Liver (tissue), 9 donors: Measurements from ENCODE around the gene MT1M. TPM values are rescaled to one million over a fixed set of nuclear protein-coding genes. Genes with fewer than 3 reads are reported as not detected.

ENCODE experiments used
- DNase-seq: peaks from one replicate; pipeline ENCODE4 v3.0.0-alpha.2; 2017; ENCODE audit warnings: low spot score
- H3K27ac ChIP-seq, 2 donors: one replicate each; pipeline ENCODE4 v1.7.0; 2013; ENCODE audit warnings: inconsistent platforms in 2 of 2, low read length in 2 of 2, control low read depth in 1 of 2, low read depth in 1 of 2, mild to moderate bottlenecking in 1 of 2
- H3K27me3 ChIP-seq, 4 donors: one replicate each; pipeline versions ENCODE4 v1.6.1 to v1.7.0; 2013; ENCODE audit warnings: low read length in 3 of 4, inconsistent platforms in 1 of 4, mild to moderate bottlenecking in 1 of 4, moderate library complexity in 1 of 4; ENCODE audit not compliant: control insufficient read depth in 4 of 4, insufficient read depth in 4 of 4
- H3K36me3 ChIP-seq, 4 donors: one replicate each; pipeline versions ENCODE4 v1.6.1 to v1.7.0; 2013; ENCODE audit warnings: low read length in 3 of 4, mild to moderate bottlenecking in 3 of 4, low read depth in 1 of 4, moderate library complexity in 1 of 4; ENCODE audit not compliant: control insufficient read depth in 4 of 4, insufficient read depth in 3 of 4
- H3K4me1 ChIP-seq, 4 donors: one replicate each; pipeline versions ENCODE4 v1.6.1 to v1.7.0; 2013; ENCODE audit warnings: low read length in 3 of 4, mild to moderate bottlenecking in 3 of 4, moderate library complexity in 1 of 4; ENCODE audit not compliant: control insufficient read depth in 4 of 4, insufficient read depth in 4 of 4
- H3K4me3 ChIP-seq, 3 donors: one replicate each; pipeline versions ENCODE4 v1.6.1 to v1.7.0; 2013; ENCODE audit warnings: low read length in 3 of 3, control low read depth in 1 of 3, low read depth in 1 of 3, mild to moderate bottlenecking in 1 of 3
- H3K9ac ChIP-seq, 2 donors: one replicate each; pipeline ENCODE4 v1.7.0; 2013; ENCODE audit warnings: low read length in 2 of 2, mild to moderate bottlenecking in 2 of 2, moderate library complexity in 2 of 2, control low read depth in 1 of 2, low read depth in 1 of 2
- H3K9me3 ChIP-seq, 4 donors: one replicate each; pipeline versions ENCODE4 v1.6.1 to v1.7.0; 2013; ENCODE audit warnings: low read length in 3 of 4; ENCODE audit not compliant: control insufficient read depth in 4 of 4
- EGR1 ChIP-seq, 2 donors: IDR thresholded peaks; 2 replicates each; pipeline ENCODE4 v1.6.1; 2016 to 2018; ENCODE audit warnings: antibody characterized with exemption in 2 of 2, low read depth in 2 of 2
- FOXA1 ChIP-seq: IDR thresholded peaks from 2 replicates; pipeline ENCODE4 v1.6.1; 2016; ENCODE audit warnings: antibody characterized with exemption
- FOXA2 ChIP-seq: IDR thresholded peaks from 2 replicates; pipeline ENCODE4 v1.6.1; 2016; ENCODE audit warnings: antibody characterized with exemption
- GABPA ChIP-seq, 2 donors: IDR thresholded peaks in 1 of 2; conservative IDR thresholded peaks in 1 of 2; 2 replicates each; pipeline ENCODE4 v1.6.1; 2016; ENCODE audit warnings: antibody characterized with exemption in 2 of 2, mild to moderate bottlenecking in 1 of 2, moderate library complexity in 1 of 2
- HNF4A ChIP-seq, 2 donors: conservative IDR thresholded peaks; 2 replicates each; pipeline ENCODE4 v1.6.1; 2016; ENCODE audit warnings: antibody characterized with exemption in 2 of 2, mild to moderate bottlenecking in 2 of 2
- HNF4G ChIP-seq: IDR thresholded peaks from 2 replicates; pipeline ENCODE4 v1.6.1; 2016; ENCODE audit warnings: antibody characterized with exemption
- JUND ChIP-seq, 2 donors: IDR thresholded peaks; 2 replicates each; pipeline ENCODE4 v1.6.1; 2016; ENCODE audit warnings: antibody characterized with exemption in 2 of 2
- NR2F2 ChIP-seq: IDR thresholded peaks from 2 replicates; pipeline ENCODE4 v1.6.1; 2016; ENCODE audit warnings: antibody characterized with exemption
- RAD21 ChIP-seq, 2 donors: IDR thresholded peaks; 2 replicates each; pipeline ENCODE4 v1.6.1; 2016; ENCODE audit warnings: antibody characterized with exemption in 2 of 2, mild to moderate bottlenecking in 2 of 2
- RXRA ChIP-seq, 2 donors: IDR thresholded peaks; 2 replicates each; pipeline ENCODE4 v1.6.1; 2017 to 2018; ENCODE audit warnings: antibody characterized with exemption in 2 of 2, mild to moderate bottlenecking in 1 of 2
- SP1 ChIP-seq: IDR thresholded peaks from 2 replicates; pipeline ENCODE4 v1.6.1; 2018; ENCODE audit warnings: antibody characterized with exemption, mild to moderate bottlenecking
- TAF1 ChIP-seq: conservative IDR thresholded peaks from 2 replicates; pipeline ENCODE4 v1.6.1; 2016; ENCODE audit warnings: antibody characterized with exemption, mild to moderate bottlenecking
- YY1 ChIP-seq: IDR thresholded peaks from 2 replicates; pipeline ENCODE4 v1.6.1; 2016; ENCODE audit warnings: antibody characterized with exemption, mild to moderate bottlenecking
- WGBS: extraction: QIAGEN DNeasy Blood & Tissue Kit; methylation state at CpG from one replicate; pipeline ENCODE4 v1.1.7; 2013; 5-methylcytosine and 5-hydroxymethylcytosine counted together
- polyA plus RNA-seq, 2 donors: library from polyadenylated mRNA; stranded (reverse) in 1 of 2; unstranded in 1 of 2; fragments of 200-250 nt in 1 of 2; fragments of >200 nt in 1 of 2; fragmentation: Nextera tagmentation in 1 of 2; extraction: Ambion mirVana in 1 of 2; gene quantifications; one replicate each; pipeline versions ENCODE4 v1.2.1 to v1.2.3, GENCODE V29; 2013 to 2015
- total RNA-seq, 2 donors: library from RNA; depleted of rRNA; stranded (reverse); fragments of >200 nt; gene quantifications; one replicate each; pipeline ENCODE4 v1.2.3, GENCODE V29; 2014
- TF ChIP-seq, protein P1 (sequence below): fragments of 150-350 bp; IDR thresholded peaks from 2 replicates; pipeline ENCODE4 v1.5.1; 2017; ENCODE audit warnings: improper control_type of control experiment, low read depth, low read length; ENCODE audit not compliant: missing input control
- TF ChIP-seq, protein P2 (sequence below): IDR thresholded peaks from 2 replicates; pipeline ENCODE4 v1.6.1; 2016; ENCODE audit warnings: antibody characterized with exemption
- TF ChIP-seq, protein P3 (sequence below): IDR thresholded peaks from 2 replicates; pipeline ENCODE4 v1.6.1; 2016; ENCODE audit warnings: antibody characterized with exemption
- TF ChIP-seq, protein P4 (sequence below): IDR thresholded peaks from 2 replicates; pipeline ENCODE4 v1.6.1; 2016; ENCODE audit warnings: antibody characterized with exemption, mild to moderate bottlenecking
- TF ChIP-seq, protein P5 (sequence below): IDR thresholded peaks from 2 replicates; pipeline ENCODE4 v1.6.1; 2016; ENCODE audit warnings: antibody characterized with exemption
- donor health status: healthy.
- donor health status: healthy.
- donor health status: healthy.
- donor health status: healthy.
- donor health status: healthy.

MT1M gene
- total and polyA plus RNA-seq, 4 donors, result 20.4 to 343 (median 194) TPM

DNA sequence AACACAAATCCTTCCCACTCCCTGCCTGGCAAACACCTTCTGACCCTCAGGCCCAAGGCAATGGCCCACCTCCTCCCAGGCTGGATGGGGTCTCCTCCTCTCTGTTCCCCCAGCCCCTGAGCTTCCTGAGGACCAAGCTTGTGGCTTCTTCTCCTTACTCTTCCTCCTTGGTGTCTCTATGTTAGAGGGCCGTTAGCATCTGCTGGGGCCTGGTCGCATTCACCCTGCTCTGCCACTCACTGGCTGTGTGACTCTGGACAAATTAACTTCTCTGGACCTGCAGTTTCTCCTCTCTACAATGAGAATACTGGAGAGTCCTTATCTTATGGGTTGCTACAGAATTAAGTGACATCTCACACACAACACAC is 24.8 kb upstream of the MT1M start:
- 40% methylated on average over 2 of the region's 2 CpGs for WGBS
- TF ChIP-seq, protein P1, sequence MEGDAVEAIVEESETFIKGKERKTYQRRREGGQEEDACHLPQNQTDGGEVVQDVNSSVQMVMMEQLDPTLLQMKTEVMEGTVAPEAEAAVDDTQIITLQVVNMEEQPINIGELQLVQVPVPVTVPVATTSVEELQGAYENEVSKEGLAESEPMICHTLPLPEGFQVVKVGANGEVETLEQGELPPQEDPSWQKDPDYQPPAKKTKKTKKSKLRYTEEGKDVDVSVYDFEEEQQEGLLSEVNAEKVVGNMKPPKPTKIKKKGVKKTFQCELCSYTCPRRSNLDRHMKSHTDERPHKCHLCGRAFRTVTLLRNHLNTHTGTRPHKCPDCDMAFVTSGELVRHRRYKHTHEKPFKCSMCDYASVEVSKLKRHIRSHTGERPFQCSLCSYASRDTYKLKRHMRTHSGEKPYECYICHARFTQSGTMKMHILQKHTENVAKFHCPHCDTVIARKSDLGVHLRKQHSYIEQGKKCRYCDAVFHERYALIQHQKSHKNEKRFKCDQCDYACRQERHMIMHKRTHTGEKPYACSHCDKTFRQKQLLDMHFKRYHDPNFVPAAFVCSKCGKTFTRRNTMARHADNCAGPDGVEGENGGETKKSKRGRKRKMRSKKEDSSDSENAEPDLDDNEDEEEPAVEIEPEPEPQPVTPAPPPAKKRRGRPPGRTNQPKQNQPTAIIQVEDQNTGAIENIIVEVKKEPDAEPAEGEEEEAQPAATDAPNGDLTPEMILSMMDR, result no peak
- TF ChIP-seq FOXA1 (no peak), NR2F2 (no peak), SP1 (no peak), RAD21 (IDR thresholded peaks at IDR 0.05) (no peak), HNF4G (no peak), YY1 (no peak), FOXA2 (no peak), HNF4A (conservative IDR thresholded peaks at IDR 0.05) (no peak), TAF1 (no peak), GABPA (IDR thresholded peaks at IDR 0.05 in 1 of 2, conservative IDR thresholded peaks at IDR 0.05 in 1 of 2) (no peak), EGR1 (IDR thresholded peaks at IDR 0.05; ENCODE audit: low read depth in 2 of 2) (no peak), JUND (IDR thresholded peaks at IDR 0.05) (no peak), RXRA (IDR thresholded peaks at IDR 0.05) (no peak)
- TF ChIP-seq, protein P2, sequence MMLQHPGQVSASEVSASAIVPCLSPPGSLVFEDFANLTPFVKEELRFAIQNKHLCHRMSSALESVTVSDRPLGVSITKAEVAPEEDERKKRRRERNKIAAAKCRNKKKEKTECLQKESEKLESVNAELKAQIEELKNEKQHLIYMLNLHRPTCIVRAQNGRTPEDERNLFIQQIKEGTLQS, result no peak
- TF ChIP-seq, protein P3, sequence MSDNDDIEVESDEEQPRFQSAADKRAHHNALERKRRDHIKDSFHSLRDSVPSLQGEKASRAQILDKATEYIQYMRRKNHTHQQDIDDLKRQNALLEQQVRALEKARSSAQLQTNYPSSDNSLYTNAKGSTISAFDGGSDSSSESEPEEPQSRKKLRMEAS, result no peak
- TF ChIP-seq, protein P4, sequence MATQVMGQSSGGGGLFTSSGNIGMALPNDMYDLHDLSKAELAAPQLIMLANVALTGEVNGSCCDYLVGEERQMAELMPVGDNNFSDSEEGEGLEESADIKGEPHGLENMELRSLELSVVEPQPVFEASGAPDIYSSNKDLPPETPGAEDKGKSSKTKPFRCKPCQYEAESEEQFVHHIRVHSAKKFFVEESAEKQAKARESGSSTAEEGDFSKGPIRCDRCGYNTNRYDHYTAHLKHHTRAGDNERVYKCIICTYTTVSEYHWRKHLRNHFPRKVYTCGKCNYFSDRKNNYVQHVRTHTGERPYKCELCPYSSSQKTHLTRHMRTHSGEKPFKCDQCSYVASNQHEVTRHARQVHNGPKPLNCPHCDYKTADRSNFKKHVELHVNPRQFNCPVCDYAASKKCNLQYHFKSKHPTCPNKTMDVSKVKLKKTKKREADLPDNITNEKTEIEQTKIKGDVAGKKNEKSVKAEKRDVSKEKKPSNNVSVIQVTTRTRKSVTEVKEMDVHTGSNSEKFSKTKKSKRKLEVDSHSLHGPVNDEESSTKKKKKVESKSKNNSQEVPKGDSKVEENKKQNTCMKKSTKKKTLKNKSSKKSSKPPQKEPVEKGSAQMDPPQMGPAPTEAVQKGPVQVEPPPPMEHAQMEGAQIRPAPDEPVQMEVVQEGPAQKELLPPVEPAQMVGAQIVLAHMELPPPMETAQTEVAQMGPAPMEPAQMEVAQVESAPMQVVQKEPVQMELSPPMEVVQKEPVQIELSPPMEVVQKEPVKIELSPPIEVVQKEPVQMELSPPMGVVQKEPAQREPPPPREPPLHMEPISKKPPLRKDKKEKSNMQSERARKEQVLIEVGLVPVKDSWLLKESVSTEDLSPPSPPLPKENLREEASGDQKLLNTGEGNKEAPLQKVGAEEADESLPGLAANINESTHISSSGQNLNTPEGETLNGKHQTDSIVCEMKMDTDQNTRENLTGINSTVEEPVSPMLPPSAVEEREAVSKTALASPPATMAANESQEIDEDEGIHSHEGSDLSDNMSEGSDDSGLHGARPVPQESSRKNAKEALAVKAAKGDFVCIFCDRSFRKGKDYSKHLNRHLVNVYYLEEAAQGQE, result no peak
- TF ChIP-seq, protein P5, sequence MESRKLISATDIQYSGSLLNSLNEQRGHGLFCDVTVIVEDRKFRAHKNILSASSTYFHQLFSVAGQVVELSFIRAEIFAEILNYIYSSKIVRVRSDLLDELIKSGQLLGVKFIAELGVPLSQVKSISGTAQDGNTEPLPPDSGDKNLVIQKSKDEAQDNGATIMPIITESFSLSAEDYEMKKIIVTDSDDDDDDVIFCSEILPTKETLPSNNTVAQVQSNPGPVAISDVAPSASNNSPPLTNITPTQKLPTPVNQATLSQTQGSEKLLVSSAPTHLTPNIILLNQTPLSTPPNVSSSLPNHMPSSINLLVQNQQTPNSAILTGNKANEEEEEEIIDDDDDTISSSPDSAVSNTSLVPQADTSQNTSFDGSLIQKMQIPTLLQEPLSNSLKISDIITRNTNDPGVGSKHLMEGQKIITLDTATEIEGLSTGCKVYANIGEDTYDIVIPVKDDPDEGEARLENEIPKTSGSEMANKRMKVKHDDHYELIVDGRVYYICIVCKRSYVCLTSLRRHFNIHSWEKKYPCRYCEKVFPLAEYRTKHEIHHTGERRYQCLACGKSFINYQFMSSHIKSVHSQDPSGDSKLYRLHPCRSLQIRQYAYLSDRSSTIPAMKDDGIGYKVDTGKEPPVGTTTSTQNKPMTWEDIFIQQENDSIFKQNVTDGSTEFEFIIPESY, result no peak
- Histone ChIP-seq H3K4me3 (peak overlapping the region; percentile 41 to 78 (median 46)), H3K9ac (peak overlapping the region; percentile 72 to 79), H3K27ac (peak overlapping the region; percentile 98 to 99), H3K36me3 (no peaks in the 10 kb centered on the region), H3K4me1 (peaks cover 6 to 37% (median 13%) of the 10 kb centered on the region in 4 donors), H3K9me3 (no peaks in the 10 kb centered on the region), H3K27me3 (no peaks in the 10 kb centered on the region)
- DNase-seq, result no peak
